Breast epithelium (tissue), 4 donors: ENCODE measurements around the gene MYRF. TPM values are rescaled to one million over a fixed set of nuclear protein-coding genes. Genes with fewer than 3 reads are reported as not detected.

Experiments used
- DNase-seq, 2 donors: peaks; one replicate each; pipeline ENCODE4 v3.0.0-alpha.2; 2019; ENCODE audit warnings: low spot score in 2 of 2
- H3K27ac ChIP-seq, 2 donors: fragments of 200-600 bp; sonication (generic) in 1 of 2; one replicate each; pipeline ENCODE4 v1.5.1; 2016 to 2019; ENCODE audit warnings: mild to moderate bottlenecking in 1 of 2
- H3K27me3 ChIP-seq, 2 donors: fragments of 200-600 bp; sonication (generic) in 1 of 2; one replicate each; pipeline versions ENCODE4 v1.5.1 to v1.6.0; 2017 to 2019; ENCODE audit warnings: control low read depth in 1 of 2, mild to moderate bottlenecking in 1 of 2
- H3K36me3 ChIP-seq: fragments of 200-600 bp; one replicate; pipeline ENCODE4 v1.5.1; 2019
- H3K4me1 ChIP-seq, 2 donors: fragments of 200-600 bp; sonication (generic); one replicate each; pipeline ENCODE4 v1.5.1; 2016 to 2019; ENCODE audit warnings: control low read depth in 1 of 2
- H3K4me3 ChIP-seq, 3 donors: fragments of 200-600 bp; sonication (generic); 1 replicate in 2 of 3; 2 replicates in 1 of 3; pipeline ENCODE4 v1.5.1; 2016 to 2019; ENCODE audit warnings: mild to moderate bottlenecking in 3 of 3, moderate library complexity in 2 of 3
- H3K9me3 ChIP-seq, 2 donors: fragments of 200-600 bp; sonication (generic) in 1 of 2; one replicate each; pipeline ENCODE4 v1.5.1; 2016 to 2019; ENCODE audit warnings: control low read depth in 1 of 2
- CTCF ChIP-seq, 3 donors: fragments of 450-650 bp; IDR thresholded peaks; one replicate each; pipeline ENCODE4 v1.5.1; 2016 to 2017; ENCODE audit warnings: antibody characterized with exemption in 3 of 3, mild to moderate bottlenecking in 3 of 3, moderate library complexity in 3 of 3
- POLR2A ChIP-seq: fragments of 450-650 bp; IDR thresholded peaks from one replicate; pipeline ENCODE4 v1.6.1; 2016; ENCODE audit warnings: antibody characterized with exemption, mild to moderate bottlenecking, moderate library complexity
- POLR2AphosphoS5 ChIP-seq, 3 donors: sonication (generic); formaldehyde crosslinking; IDR thresholded peaks; one replicate each; pipeline ENCODE4 v1.6.1; 2017; ENCODE audit warnings: antibody characterized with exemption in 3 of 3
- intact Hi-C: fragments of 100-400 bp; cut with DNase I; formaldehyde crosslinking; loops from one replicate; pipeline ENCODE4 v1.15.1; 2023; ENCODE audit warnings: low total_unique reads
- total RNA-seq, 3 donors: library from RNA; depleted of rRNA; stranded (reverse); fragments of >200 nt; gene quantifications; one replicate each; pipeline ENCODE4 v1.1.0, GENCODE V29; 2016

MYRF gene
- total RNA-seq, 3 donors from 2014 or later = 0.32 to 6.9 (median 0.66) TPM

DNA sequence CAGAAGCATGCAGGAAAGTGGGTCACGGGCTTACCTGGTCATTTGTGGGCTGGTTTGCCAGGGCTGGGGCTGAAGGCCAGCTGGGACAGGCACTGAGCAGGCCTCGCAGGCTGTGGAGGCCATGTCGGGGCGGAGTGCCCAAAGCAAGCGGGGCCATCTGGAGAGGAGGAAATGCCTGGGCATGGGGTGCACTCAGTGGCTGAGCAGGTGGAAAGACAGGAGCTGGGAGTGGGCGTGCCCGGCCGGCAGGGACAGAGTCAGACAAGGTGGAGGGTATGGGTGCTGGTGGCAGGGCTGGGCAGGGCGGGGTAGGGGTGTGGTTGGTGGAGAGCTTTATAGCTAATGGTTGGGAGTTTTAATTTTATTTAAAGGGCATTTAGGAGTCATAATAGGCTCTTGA lies 44.9 kb upstream of the MYRF start:
- no peaks in the 10 kb centered on the region for H3K27me3 ChIP-seq
- no peaks in the 10 kb centered on the region for H3K9me3 ChIP-seq
- intact Hi-C loops = no loop called here
- no peaks in the 10 kb centered on the region for H3K4me1 ChIP-seq
- no peak overlapping the region for H3K4me3 ChIP-seq
- no peak for DNase-seq
- no peaks in the 10 kb centered on the region for H3K36me3 ChIP-seq
- no peak for TF ChIP-seq POLR2A
- no peak for TF ChIP-seq POLR2AphosphoS5 (IDR thresholded peaks at IDR 0.05)
- no peak for TF ChIP-seq CTCF (IDR thresholded peaks at IDR 0.05)
- H3K27ac ChIP-seq = no peak overlapping the region

GRCh38 chr11:61709110-61709509 lies 43.3 kb upstream of the MYRF start:
- TF ChIP-seq POLR2AphosphoS5 (IDR thresholded peaks at IDR 0.05) (no peak), CTCF (IDR thresholded peaks at IDR 0.05) (no peak), POLR2A (no peak)
- Histone ChIP-seq H3K27ac (no peak overlapping the region), H3K27me3 (no peaks in the 10 kb centered on the region), H3K36me3 (no peaks in the 10 kb centered on the region), H3K9me3 (no peaks in the 10 kb centered on the region), H3K4me1 (no peaks in the 10 kb centered on the region), H3K4me3 (no peak overlapping the region)
- intact Hi-C loops = no loop called here
- no peak for DNase-seq

- Histone ChIP-seq H3K9me3 (no peaks in the 10 kb centered on the region), H3K27ac (no peak overlapping the region), H3K27me3 (no peaks in the 10 kb centered on the region), H3K36me3 (no peaks in the 10 kb centered on the region), H3K4me1 (no peaks in the 10 kb centered on the region), H3K4me3 (no peak overlapping the region)
- intact Hi-C loops = no loop called here
- DNase-seq = no peak
- no peak for TF ChIP-seq POLR2AphosphoS5 (IDR thresholded peaks at IDR 0.05)
- TF ChIP-seq CTCF (IDR thresholded peaks at IDR 0.05) = no peak
- no peak for TF ChIP-seq POLR2A
These were observed 42.9 kb upstream of the MYRF start for GRCh38 chr11:61709572-61709971.

- no peaks in the 10 kb centered on the region for H3K36me3 ChIP-seq
- TF ChIP-seq CTCF (IDR thresholded peaks at IDR 0.05) (no peak), POLR2AphosphoS5 (IDR thresholded peaks at IDR 0.05) (no peak), POLR2A (no peak)
- H3K9me3 ChIP-seq = no peaks in the 10 kb centered on the region
- H3K27me3 ChIP-seq = no peaks in the 10 kb centered on the region
- H3K27ac ChIP-seq = no peak overlapping the region
- no peaks in the 10 kb centered on the region for H3K4me1 ChIP-seq
- no peak for DNase-seq
- no peak overlapping the region for H3K4me3 ChIP-seq
- intact Hi-C loops = no loop called here
These were observed 42.4 kb upstream of the MYRF start for GRCh38 chr11:61710019-61710418.

DNA sequence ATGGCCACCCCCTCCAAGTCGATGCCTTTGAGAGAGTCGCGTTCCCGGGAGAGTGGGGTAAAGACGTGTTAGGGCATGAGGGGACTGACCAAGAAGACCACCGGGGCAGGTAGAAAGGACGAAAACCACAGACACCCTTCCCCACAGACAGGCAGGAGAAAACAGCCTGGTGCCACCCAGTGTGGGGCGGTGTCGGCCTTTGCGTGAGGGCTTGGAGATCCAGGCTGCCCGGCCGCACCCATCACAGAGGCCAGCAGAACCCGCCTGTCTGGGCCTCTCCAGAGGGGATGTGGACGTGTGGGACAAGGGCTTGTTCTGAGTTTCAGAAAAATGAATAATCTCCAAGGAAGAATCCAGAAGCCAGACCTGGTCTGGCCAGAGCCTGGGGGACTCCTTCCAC lies 41.4 kb upstream of the MYRF start:
- H3K4me1 ChIP-seq = no peaks in the 10 kb centered on the region
- H3K36me3 ChIP-seq = no peaks in the 10 kb centered on the region
- H3K27me3 ChIP-seq = no peaks in the 10 kb centered on the region
- intact Hi-C loops = no loop called here
- H3K4me3 ChIP-seq = no peak overlapping the region
- H3K9me3 ChIP-seq = no peaks in the 10 kb centered on the region
- no peak for TF ChIP-seq CTCF (IDR thresholded peaks at IDR 0.05)
- no peak for TF ChIP-seq POLR2AphosphoS5 (IDR thresholded peaks at IDR 0.05)
- TF ChIP-seq POLR2A = no peak
- no peak for DNase-seq
- H3K27ac ChIP-seq = no peak overlapping the region
